ENCODE data around the gene TSC2.

DNA sequence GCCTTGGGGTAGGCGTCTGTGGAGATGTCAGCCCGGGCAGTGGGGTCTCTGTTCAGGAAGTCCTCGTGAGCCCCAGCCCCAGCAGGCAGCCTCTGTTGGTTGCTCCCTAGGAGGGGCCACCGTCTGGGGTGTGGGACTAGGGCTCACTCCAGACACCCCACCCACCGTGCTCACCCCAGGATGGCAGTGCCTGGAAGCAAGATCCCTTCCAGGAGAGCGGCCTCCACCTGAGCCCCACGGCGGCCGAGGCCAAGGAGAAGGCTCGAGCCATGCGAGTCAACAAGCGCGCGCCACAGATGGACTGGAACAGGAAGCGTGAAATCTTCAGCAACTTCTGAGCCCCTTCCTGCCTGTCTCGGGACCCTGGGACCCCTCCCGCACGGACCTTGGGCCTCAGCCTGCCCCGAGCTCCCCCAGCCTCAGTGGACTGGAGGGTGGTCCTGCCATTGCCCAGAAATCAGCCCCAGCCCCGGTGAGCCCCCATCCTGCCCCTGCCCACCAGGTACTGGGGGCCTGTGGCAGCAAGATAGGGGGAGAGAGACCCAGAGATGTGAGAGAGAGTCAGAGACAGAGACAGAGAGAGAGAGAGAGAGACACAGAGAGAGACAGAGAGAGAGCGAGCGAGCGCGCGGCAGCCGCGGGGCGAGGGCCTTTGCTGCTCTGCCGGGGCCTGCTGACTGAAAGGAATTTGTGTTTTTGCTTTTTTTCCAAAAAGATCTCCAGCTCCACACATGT, 10.0 kb upstream of the TSC2 start:
- TF ChIP-seq CTCF (IDR thresholded peaks at IDR 0.05) (no peak), EP300 (IDR thresholded peaks at IDR 0.05) (no peak), POLR2AphosphoS5 (IDR thresholded peaks at IDR 0.05) (no peak), POLR2A (IDR thresholded peaks at IDR 0.05) (no peak)

All from upper lobe of left lung (tissue), 4 donors.